8988T (cell line): ENCODE results near the gene RPL22.

Experiments used
- DNase-seq: peaks from one replicate; pipeline ENCODE4 v3.0.0; 2011

RPL22 gene

GRCh38 chr1:6199298-6200187, at the start of gene RPL22:
TSS of gene RPL22 (minus strand) at chr1:6199595. CDS start at chr1:6199573, 22 bp downstream.
- peak; percentile 76 for DNase-seq

GRCh38 chr1:6248161-6248776, 48.9 kb upstream of the RPL22 start:
- no peak for DNase-seq

GRCh38 chr1:6247651-6248050, 48.3 kb upstream of the RPL22 start:
- DNase-seq: no peak

- peak; percentile 97 for DNase-seq
Observed at GRCh38 chr1:6246497-6247467, 47.4 kb upstream of the RPL22 start.

DNA sequence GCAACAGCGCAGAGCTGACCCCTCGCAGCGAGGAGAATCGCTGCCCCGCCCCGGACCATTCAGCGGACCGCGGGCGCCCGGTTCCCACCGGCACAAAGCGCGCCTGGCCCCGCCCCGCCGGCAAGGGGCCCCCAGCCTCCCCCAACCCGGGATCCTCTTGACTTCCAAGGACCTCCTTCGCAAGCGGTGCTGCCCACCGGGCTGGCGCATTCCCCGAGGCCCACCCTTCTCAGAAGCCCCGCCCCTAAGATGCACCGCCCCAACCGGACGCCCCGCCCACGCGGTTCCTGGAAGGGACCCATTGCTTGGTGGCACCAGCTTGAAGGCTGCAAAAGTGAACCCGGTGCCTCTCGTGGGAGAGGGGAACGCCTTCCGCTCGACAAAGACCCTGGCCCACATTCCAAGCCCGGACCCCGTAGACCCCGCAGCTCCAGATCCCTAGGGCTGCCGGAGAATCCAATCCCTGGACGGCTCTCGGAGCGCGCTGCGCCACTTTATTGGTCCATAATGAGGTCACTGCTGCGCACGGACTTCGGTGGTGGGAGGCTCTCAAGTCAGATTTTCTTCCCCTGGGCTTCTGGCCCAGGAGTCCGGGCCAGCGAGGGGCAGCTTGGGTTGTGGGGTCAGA, 46.6 kb upstream of the RPL22 start:
- DNase-seq: peak; percentile 84

- DNase-seq: peak; percentile 92
Observed at GRCh38 chr1:6245086-6245868, 45.9 kb upstream of the RPL22 start.

- no peak for DNase-seq
Observed at GRCh38 chr1:6244401-6245049, 45.1 kb upstream of the RPL22 start.

- DNase-seq: no peak
Observed at GRCh38 chr1:6243993-6244392, 44.6 kb upstream of the RPL22 start, which contains the start of gene HES3. TSS of gene HES3 (plus strand) at chr1:6244179. CDS start at chr1:6244366, 187 bp downstream.

DNA sequence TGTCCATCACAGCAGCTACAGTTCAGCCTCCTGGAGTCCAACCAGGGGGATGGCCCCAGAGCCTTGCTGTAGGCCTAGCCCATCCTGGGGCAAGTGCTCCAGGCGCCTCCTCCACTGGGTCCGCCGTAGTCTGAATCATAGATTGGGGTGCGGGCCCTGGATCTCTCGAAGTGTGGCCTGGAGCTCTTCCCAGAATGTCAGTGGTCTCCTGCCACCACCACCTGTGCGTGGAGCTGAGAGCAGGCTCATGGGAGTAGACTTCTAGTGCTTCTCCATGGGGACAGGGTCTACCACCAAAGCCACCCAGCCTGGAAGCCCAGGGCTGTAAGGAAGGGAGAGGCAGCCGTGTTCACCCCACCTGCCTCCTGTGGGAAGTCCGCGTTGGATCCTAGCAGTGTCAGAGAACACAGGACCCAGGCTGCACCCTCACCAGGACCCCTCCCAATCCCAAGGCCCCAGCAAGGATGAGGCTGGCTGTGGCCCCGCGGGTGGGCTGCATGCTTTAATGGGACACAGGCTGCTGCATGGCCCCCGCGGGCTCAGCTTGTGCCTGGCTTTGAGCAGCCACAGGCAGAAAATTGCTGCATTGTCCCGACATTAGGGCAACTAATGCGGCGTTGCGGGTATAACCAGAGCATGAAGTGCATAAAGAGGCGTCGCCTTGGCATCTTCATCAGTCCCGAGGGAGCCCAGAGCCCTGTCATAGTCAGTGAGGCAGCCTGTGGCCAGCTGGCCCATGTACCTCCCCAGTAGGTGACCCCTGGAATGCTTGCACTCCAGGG, 43.8 kb upstream of the RPL22 start:
- no peak for DNase-seq

GRCh38 chr1:6241887-6242740, 42.7 kb upstream of the RPL22 start:
- no peak for DNase-seq

GRCh38 chr1:6241107-6241886, 41.9 kb upstream of the RPL22 start:
- DNase-seq: no peak

DNA sequence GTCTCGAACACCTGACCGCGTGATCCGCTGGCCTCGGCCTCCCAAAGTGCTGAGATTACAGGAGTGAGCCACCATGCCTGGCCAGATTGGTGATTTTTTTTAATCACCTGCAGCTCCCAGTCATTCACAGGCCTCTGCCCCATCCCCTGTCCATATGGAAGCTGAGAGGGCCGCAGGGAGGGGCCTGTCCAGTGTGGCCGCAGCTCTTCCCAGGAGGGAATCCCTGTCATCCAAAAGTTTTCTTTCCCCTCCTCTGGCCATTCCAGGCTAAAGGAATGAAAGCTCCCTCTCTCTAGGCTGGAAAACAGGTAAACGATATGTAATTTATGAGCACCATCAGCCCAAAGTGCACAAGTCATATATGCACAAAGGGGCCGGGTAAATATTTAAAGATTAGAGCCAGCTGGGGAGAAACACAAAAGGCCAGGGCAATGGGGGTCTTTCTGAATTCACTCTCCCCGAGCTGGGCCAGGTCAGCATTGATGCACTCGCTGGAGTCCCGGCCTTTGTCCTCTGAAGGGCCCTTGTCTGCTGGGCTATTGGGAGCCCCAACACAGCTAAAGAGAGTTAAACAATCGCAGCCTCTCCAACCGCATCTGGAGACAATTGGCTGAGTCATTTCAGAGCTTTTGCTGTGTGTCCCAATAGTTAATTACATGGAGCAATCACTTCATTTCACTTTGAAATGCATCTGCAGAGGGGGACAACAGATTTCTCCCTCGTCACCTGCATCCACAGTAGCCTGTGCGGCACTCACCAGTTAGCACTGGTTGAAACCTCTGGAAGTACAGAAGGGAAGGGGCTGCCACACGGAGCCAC, 40.8 kb upstream of the RPL22 start:
- DNase-seq: no peak

- no peak for DNase-seq
Observed at GRCh38 chr1:6239213-6239752, 39.9 kb upstream of the RPL22 start.

DNA sequence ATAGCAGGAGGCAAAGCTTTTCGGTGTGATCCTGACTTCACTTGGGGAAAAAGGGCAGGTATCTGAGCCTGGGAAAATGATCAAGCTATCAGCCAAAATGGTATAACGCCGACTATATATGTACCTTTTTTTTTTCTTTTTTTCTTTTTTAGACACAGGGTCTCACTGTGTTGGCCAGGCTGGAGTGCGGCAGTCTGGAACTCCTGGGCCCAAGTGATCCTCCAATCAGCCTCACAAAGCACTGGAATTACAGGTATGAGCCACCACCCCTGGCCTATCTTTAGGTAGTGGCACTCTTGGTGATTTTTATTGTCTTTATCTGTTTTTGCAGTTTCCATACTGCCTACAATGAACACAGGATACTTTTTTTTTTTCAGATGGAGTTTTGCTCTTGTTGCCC, 37.7 kb upstream of the RPL22 start:
- no peak for DNase-seq

- no peak for DNase-seq
Observed at GRCh38 chr1:6235296-6235677, 35.9 kb upstream of the RPL22 start.

DNA sequence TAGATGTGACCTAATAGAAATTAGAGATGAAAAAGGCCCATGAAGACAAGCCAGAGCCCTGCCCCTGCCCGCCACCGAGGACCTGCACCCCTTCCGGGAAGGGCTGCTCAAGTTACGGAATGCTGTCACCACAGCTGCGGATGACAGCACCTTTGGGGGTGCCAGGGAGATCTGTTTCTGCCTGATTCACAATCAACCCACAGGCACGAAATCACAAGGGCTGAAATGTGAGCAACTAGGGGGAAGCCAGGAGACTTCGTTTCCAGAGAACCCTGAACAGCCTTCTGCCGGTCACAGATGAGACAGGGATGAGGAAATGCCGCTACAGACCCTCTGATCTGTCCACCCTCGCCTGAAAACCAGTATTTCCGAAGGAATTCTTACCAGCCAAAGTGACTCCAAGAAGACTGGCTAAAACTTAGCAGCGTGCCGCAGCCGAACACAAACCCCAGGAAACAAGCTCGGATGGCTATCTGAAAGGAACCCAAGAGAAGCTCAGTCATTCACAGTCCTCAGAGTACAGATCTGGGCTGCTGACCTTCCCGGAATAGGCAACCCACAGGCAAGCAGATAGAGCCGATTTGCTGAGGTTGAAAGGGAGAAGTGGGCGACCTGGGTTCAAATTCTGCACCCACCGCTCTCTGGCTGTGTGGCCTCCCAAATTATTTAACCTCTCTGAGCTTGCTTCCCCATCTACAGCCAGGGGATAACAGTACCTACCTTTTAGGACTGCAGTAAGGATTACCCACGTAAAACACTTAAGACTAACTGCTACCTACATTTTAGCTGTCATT, 35.3 kb upstream of the RPL22 start:
- no peak for DNase-seq
